MM.1S (cell line): ENCODE measurements around the gene SHISA7.

Experiments used
- EZH2 ChIP-seq: fragments of 300-600 bp; sonication (generic); optimal IDR thresholded peaks from 2 replicates; pipeline ENCODE3; 2017; ENCODE audit warnings: low read depth, mild to moderate bottlenecking, antibody characterized with exemption, low read length, mixed read lengths
- EZH2phosphoT487 ChIP-seq: fragments of 300-600 bp; sonication (generic); IDR thresholded peaks from 2 replicates; pipeline ENCODE4 v1.6.1; 2018; ENCODE audit warnings: antibody characterized with exemption, low read length
- TF ChIP-seq, protein P1 (sequence below): fragments of 300-600 bp; sonication (generic); IDR thresholded peaks from 2 replicates; pipeline ENCODE4 v1.5.1; 2016; ENCODE audit warnings: antibody characterized with exemption, low read length, mixed read lengths

DNA sequence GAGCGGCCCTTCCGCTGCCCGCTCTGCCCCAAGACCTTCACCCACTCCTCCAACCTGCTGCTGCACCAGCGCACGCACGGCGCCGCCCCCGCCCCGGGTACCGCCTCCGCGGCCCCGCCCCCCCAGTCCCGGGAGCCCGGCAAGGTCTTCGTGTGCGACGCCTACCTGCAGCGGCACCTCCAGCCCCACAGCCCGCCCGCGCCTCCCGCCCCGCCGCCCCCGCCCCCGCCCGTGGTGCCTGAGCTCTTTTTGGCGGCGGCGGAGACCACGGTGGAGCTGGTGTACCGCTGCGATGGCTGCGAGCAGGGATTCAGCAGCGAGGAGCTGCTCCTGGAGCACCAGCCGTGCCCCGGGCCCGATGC lies 38.7 kb upstream of the SHISA7 start:
- no peak for TF ChIP-seq EZH2
- TF ChIP-seq, protein P1, sequence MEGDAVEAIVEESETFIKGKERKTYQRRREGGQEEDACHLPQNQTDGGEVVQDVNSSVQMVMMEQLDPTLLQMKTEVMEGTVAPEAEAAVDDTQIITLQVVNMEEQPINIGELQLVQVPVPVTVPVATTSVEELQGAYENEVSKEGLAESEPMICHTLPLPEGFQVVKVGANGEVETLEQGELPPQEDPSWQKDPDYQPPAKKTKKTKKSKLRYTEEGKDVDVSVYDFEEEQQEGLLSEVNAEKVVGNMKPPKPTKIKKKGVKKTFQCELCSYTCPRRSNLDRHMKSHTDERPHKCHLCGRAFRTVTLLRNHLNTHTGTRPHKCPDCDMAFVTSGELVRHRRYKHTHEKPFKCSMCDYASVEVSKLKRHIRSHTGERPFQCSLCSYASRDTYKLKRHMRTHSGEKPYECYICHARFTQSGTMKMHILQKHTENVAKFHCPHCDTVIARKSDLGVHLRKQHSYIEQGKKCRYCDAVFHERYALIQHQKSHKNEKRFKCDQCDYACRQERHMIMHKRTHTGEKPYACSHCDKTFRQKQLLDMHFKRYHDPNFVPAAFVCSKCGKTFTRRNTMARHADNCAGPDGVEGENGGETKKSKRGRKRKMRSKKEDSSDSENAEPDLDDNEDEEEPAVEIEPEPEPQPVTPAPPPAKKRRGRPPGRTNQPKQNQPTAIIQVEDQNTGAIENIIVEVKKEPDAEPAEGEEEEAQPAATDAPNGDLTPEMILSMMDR = no peak
- TF ChIP-seq EZH2phosphoT487 = no peak
